ENCODE results near the gene LITAF. TPM values are rescaled to one million over a fixed set of nuclear protein-coding genes. Genes with fewer than 3 reads are reported as not detected.

Gene LITAF
- total RNA-seq, 6 experiments from 2014 or later, result 114 to 143 (median 135) TPM

- DNase-seq, result no peak
- Mint-ChIP-seq H3K4me3 (no peak overlapping the region), H3K36me3 (ENCODE audit: low read depth) (peaks cover 36% of the 10 kb centered on the region), H3K27ac (no peak overlapping the region), H3K4me1 (ENCODE audit: low read depth) (peaks cover 20% of the 10 kb centered on the region), H3K27me3 (ENCODE audit: insufficient read depth) (no peaks in the 10 kb centered on the region; the same call in 1 of the 2 replicates), H3K9me3 (peaks cover 15% of the 10 kb centered on the region)
- TF ChIP-seq CTCF (IDR thresholded peaks at IDR 0.05), result no peak
These were observed 29.6 kb downstream of the LITAF start for GRCh38 chr16:11556945-11557720.

GRCh38 chr16:11556214-11556819, 30.4 kb downstream of the LITAF start:
- Mint-ChIP-seq H3K27me3 (ENCODE audit: insufficient read depth) (no peaks in the 10 kb centered on the region; the same call in 1 of the 2 replicates), H3K9me3 (peaks cover 15% of the 10 kb centered on the region), H3K27ac (no peak overlapping the region), H3K4me3 (no peak overlapping the region), H3K36me3 (ENCODE audit: low read depth) (peaks cover 36% of the 10 kb centered on the region), H3K4me1 (ENCODE audit: low read depth) (peaks cover 11% of the 10 kb centered on the region)
- DNase-seq, result no peak
- TF ChIP-seq CTCF (IDR thresholded peaks at IDR 0.05), result no peak

GRCh38 chr16:11554053-11554452, 32.7 kb downstream of the LITAF start:
- no peak overlapping the region for H3K4me3 Mint-ChIP-seq
- no peak for TF ChIP-seq CTCF (IDR thresholded peaks at IDR 0.05)
- H3K27me3 Mint-ChIP-seq (ENCODE audit: insufficient read depth), result no peaks in the 10 kb centered on the region; the same call in 1 of the 2 replicates
- H3K27ac Mint-ChIP-seq, result no peak overlapping the region
- no peak for DNase-seq
- peaks cover 55% of the 10 kb centered on the region for H3K36me3 Mint-ChIP-seq (ENCODE audit: low read depth)
- H3K9me3 Mint-ChIP-seq, result peaks cover 15% of the 10 kb centered on the region
- no peaks in the 10 kb centered on the region for H3K4me1 Mint-ChIP-seq (ENCODE audit: low read depth)

- no peaks in the 10 kb centered on the region; the same call in 1 of the 2 replicates for H3K4me1 Mint-ChIP-seq (ENCODE audit: low read depth)
- no peaks in the 10 kb centered on the region; the same call in 1 of the 2 replicates for H3K27me3 Mint-ChIP-seq (ENCODE audit: insufficient read depth)
- H3K4me3 Mint-ChIP-seq, result no peak overlapping the region
- peaks cover 62% of the 10 kb centered on the region for H3K36me3 Mint-ChIP-seq (ENCODE audit: low read depth)
- DNase-seq, result no peak
- peaks cover 15% of the 10 kb centered on the region for H3K9me3 Mint-ChIP-seq
- no peak overlapping the region for H3K27ac Mint-ChIP-seq
- TF ChIP-seq CTCF (IDR thresholded peaks at IDR 0.05), result no peak
These were observed 33.3 kb downstream of the LITAF start for GRCh38 chr16:11553371-11553770.

GRCh38 chr16:11552440-11552839, 34.3 kb downstream of the LITAF start:
- Mint-ChIP-seq H3K27me3 (ENCODE audit: insufficient read depth) (no peaks in the 10 kb centered on the region; the same call in 1 of the 2 replicates), H3K4me3 (no peak overlapping the region), H3K36me3 (ENCODE audit: low read depth) (peaks cover 72% of the 10 kb centered on the region), H3K27ac (no peak overlapping the region), H3K4me1 (ENCODE audit: low read depth) (peaks cover 9% of the 10 kb centered on the region), H3K9me3 (peaks cover 15% of the 10 kb centered on the region)
- no peak for DNase-seq
- TF ChIP-seq CTCF (IDR thresholded peaks at IDR 0.05), result no peak

Data from HFFc6 (cell line).